Neuronal stem cell (in vitro differentiated cells): ENCODE measurements around the gene DGCR6L.
"Not testable (repeated sequence)": the region's sequence is repeated elsewhere in the genome, so short reads cannot be mapped to it uniquely, and the experiment has no call there.

ENCODE experiments used
- DNase-seq: peaks from one replicate; pipeline ENCODE4 v3.0.0-alpha.2; 2013; ENCODE audit warnings: low spot score
- H2AFZ ChIP-seq: one replicate; pipeline ENCODE4 v1.6.1; 2013; ENCODE audit warnings: mild to moderate bottlenecking, low read length, inconsistent platforms
- H2AK5ac ChIP-seq: 2 replicates; pipeline ENCODE4 v1.6.1; 2013; ENCODE audit warnings: low read depth, mild to moderate bottlenecking, inconsistent platforms, low read length, moderate library complexity, mixed read lengths
- H2BK120ac ChIP-seq: 2 replicates; pipeline ENCODE4 v1.6.1; 2013; ENCODE audit warnings: low read depth, mild to moderate bottlenecking, inconsistent platforms, low read length, moderate library complexity, mixed read lengths
- H2BK12ac ChIP-seq: one replicate; pipeline ENCODE4 v1.6.1; 2013; ENCODE audit warnings: low read length, inconsistent platforms
- H2BK15ac ChIP-seq: 2 replicates; pipeline ENCODE4 v1.6.1; 2013; ENCODE audit warnings: mild to moderate bottlenecking, low read length, inconsistent platforms, mixed read lengths
- H2BK5ac ChIP-seq: one replicate; pipeline ENCODE4 v1.6.1; 2013; ENCODE audit warnings: inconsistent platforms, mild to moderate bottlenecking, low read length, moderate library complexity
- H3K14ac ChIP-seq: one replicate; pipeline ENCODE4 v1.6.1; 2013; ENCODE audit warnings: low read length, inconsistent platforms
- H3K18ac ChIP-seq: 2 replicates; pipeline ENCODE4 v1.6.1; 2013; ENCODE audit warnings: low read length, inconsistent platforms
- H3K23ac ChIP-seq: 2 replicates; pipeline ENCODE4 v1.6.1; 2013; ENCODE audit warnings: low read depth, mild to moderate bottlenecking, mixed read lengths, low read length, inconsistent platforms; ENCODE audit not compliant: poor library complexity
- H3K27ac ChIP-seq: replicated peaks from 3 replicates; pipeline ENCODE4 v1.5.1; 2013; ENCODE audit warnings: low read length, inconsistent platforms
- H3K27me3 ChIP-seq, 3 experiments: 2 replicates each; pipeline ENCODE4 v1.6.1; 2013; ENCODE audit warnings: low read length in 3 of 3, mild to moderate bottlenecking in 2 of 3, inconsistent platforms in 1 of 3, low read depth in 1 of 3, mixed read lengths in 1 of 3, moderate library complexity in 1 of 3; ENCODE audit not compliant: control insufficient read depth in 3 of 3, insufficient read depth in 3 of 3
- H3K36me3 ChIP-seq, 2 donors: replicated peaks in 1 of 2; 2 replicates each; pipeline ENCODE4 v1.6.1; 2013; ENCODE audit warnings: low read length in 2 of 2; ENCODE audit not compliant: control insufficient read depth in 2 of 2, insufficient read depth in 2 of 2
- H3K4ac ChIP-seq: 2 replicates; pipeline ENCODE4 v1.6.1; 2013; ENCODE audit warnings: inconsistent platforms, mild to moderate bottlenecking, low read length, moderate library complexity
- H3K4me1 ChIP-seq, 2 donors: 1 replicate in 1 of 2; 2 replicates in 1 of 2; pipeline ENCODE4 v1.6.1; 2013; ENCODE audit warnings: low read length in 2 of 2, low read depth in 1 of 2; ENCODE audit not compliant: control insufficient read depth in 2 of 2, insufficient read depth in 1 of 2
- H3K4me2 ChIP-seq: one replicate; pipeline ENCODE4 v1.6.1; 2013; ENCODE audit warnings: mild to moderate bottlenecking, low read length, inconsistent platforms; ENCODE audit not compliant: insufficient read depth, poor library complexity, severe bottlenecking
- H3K4me3 ChIP-seq, 2 donors: 2 replicates each; pipeline ENCODE4 v1.5.1; 2013; ENCODE audit warnings: low read length in 2 of 2, mild to moderate bottlenecking in 2 of 2, inconsistent platforms in 1 of 2, moderate library complexity in 1 of 2
- H3K79me1 ChIP-seq: one replicate; pipeline ENCODE4 v1.6.1; 2013; ENCODE audit warnings: low read depth, mild to moderate bottlenecking, inconsistent platforms, low read length, moderate library complexity
- H3K9ac ChIP-seq: one replicate; pipeline ENCODE4 v1.6.1; 2013; ENCODE audit warnings: mild to moderate bottlenecking, low read depth, low read length, inconsistent platforms; ENCODE audit not compliant: poor library complexity
- H3K9me3 ChIP-seq, 2 donors: replicated peaks in 1 of 2; 2 replicates each; pipeline versions ENCODE3 to v1.6.1; 2013; ENCODE audit warnings: low read length in 2 of 2, mild to moderate bottlenecking in 2 of 2, inconsistent platforms in 1 of 2, low read depth in 1 of 2, mixed read lengths in 1 of 2, moderate library complexity in 1 of 2; ENCODE audit not compliant: control insufficient read depth in 2 of 2, insufficient read depth in 1 of 2
- H4K8ac ChIP-seq: one replicate; pipeline ENCODE4 v1.6.1; 2013; ENCODE audit warnings: low read depth, mild to moderate bottlenecking, inconsistent platforms, low read length, moderate library complexity
- H4K91ac ChIP-seq: one replicate; pipeline ENCODE4 v1.6.1; 2013; ENCODE audit warnings: low read length, low read depth, mild to moderate bottlenecking, inconsistent platforms; ENCODE audit not compliant: poor library complexity
- WGBS, 2 donors: extraction: QIAGEN DNeasy Blood & Tissue Kit; methylation state at CpG; one replicate each; pipeline ENCODE4 v1.1.7; 2013; ENCODE audit warnings: missing lambda C conversion rate in 2 of 2, mixed read lengths in 1 of 2; ENCODE audit not compliant: insufficient read length in 2 of 2, insufficient replicate concordance in 1 of 2; ENCODE audit errors: extremely low coverage in 2 of 2; 5-methylcytosine and 5-hydroxymethylcytosine counted together

DGCR6L gene

DNA sequence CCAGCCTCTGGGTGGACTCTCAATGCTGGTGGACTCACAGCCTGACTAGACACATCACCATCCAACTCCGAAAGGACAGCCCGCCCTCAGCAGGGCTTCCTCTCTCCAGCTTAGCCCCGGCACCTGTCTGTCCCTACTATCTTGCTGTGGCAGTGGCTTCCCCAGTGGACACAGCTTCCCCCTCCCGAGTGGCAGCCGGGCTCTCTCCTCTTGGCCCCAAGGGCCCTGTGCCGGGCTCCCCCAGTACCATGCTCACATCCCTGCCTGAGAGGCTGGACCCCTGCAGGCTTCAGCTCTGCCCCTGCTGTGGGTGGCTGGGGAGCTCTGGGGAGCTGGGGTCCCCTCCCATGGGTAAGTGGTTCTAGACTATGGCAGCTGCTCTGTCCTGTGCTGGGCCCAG is 9.1 kb downstream of the DGCR6L start:
- H3K9ac ChIP-seq, H2BK5ac ChIP-seq, H2BK120ac ChIP-seq, H3K36me3 ChIP-seq, H3K18ac ChIP-seq, H3K27me3 ChIP-seq, H4K8ac ChIP-seq, H3K23ac ChIP-seq, H3K4me3 ChIP-seq, H4K91ac ChIP-seq, H3K27ac ChIP-seq, H2AFZ ChIP-seq, H2BK15ac ChIP-seq, H2BK12ac ChIP-seq, H3K4me1 ChIP-seq, H3K4ac ChIP-seq, H2AK5ac ChIP-seq, H3K4me2 ChIP-seq, DNase-seq, H3K9me3 ChIP-seq, H3K14ac ChIP-seq, H3K79me1 ChIP-seq: not testable (repeated sequence)
- WGBS, 2 donors: no CpG with 5 or more reads among the region's 6 CpGs

DNA sequence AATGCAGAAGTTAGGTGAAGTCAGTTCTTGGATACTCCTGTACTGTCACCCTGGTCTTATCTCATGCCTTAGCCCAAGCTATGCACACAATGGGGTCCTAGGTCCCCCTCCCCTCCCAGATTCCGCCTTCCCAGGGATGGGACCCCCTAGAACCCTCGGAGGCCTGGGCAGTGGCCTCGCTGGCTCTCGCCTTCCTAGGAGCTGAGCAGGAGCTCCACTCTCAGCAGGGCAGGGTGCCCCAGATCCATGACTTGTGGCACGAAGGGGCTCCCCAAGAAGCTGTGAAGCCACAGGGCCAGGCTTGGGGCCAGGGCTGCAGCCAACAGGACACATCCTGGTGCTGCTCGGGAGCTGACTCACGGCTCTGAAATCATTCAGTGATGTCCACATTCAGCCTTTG is 9.7 kb downstream of the DGCR6L start:
- H3K4ac ChIP-seq, H2BK5ac ChIP-seq, H3K4me1 ChIP-seq, H3K18ac ChIP-seq, H3K4me2 ChIP-seq, H2AFZ ChIP-seq, H4K8ac ChIP-seq, H3K9ac ChIP-seq, H3K36me3 ChIP-seq, H3K9me3 ChIP-seq, H3K27me3 ChIP-seq, H3K27ac ChIP-seq, H2AK5ac ChIP-seq, H4K91ac ChIP-seq, DNase-seq, H3K4me3 ChIP-seq, H3K14ac ChIP-seq, H2BK15ac ChIP-seq, H2BK12ac ChIP-seq, H3K79me1 ChIP-seq, H2BK120ac ChIP-seq, H3K23ac ChIP-seq: not testable (repeated sequence)
- no CpG with 5 or more reads among the region's 7 CpGs for WGBS, 2 donors

- not testable (repeated sequence) for H3K4me3 ChIP-seq, H3K9ac ChIP-seq, H2BK15ac ChIP-seq, H3K18ac ChIP-seq, H3K27ac ChIP-seq, H3K36me3 ChIP-seq, H2AK5ac ChIP-seq, H2BK120ac ChIP-seq, H4K8ac ChIP-seq, H2BK5ac ChIP-seq, H3K23ac ChIP-seq, H3K4me1 ChIP-seq, H3K14ac ChIP-seq, DNase-seq, H3K4ac ChIP-seq, H2BK12ac ChIP-seq, H3K79me1 ChIP-seq, H3K27me3 ChIP-seq, H3K9me3 ChIP-seq, H3K4me2 ChIP-seq, H4K91ac ChIP-seq, H2AFZ ChIP-seq
- WGBS, 2 donors: no CpG with 5 or more reads among the region's 22 CpGs
These were observed 10.8 kb downstream of the DGCR6L start for GRCh38 chr22:20308806-20309650.

GRCh38 chr22:20307448-20308447 is 12.1 kb downstream of the DGCR6L start:
- H3K79me1 ChIP-seq, H2BK12ac ChIP-seq, H2AFZ ChIP-seq, H3K27ac ChIP-seq, H3K23ac ChIP-seq, H4K91ac ChIP-seq, H2AK5ac ChIP-seq, H3K9ac ChIP-seq, H3K4me3 ChIP-seq, H3K4me2 ChIP-seq, H3K18ac ChIP-seq, H3K27me3 ChIP-seq, H3K14ac ChIP-seq, H3K9me3 ChIP-seq, H2BK15ac ChIP-seq, H3K36me3 ChIP-seq, H3K4ac ChIP-seq, H3K4me1 ChIP-seq, H2BK5ac ChIP-seq, H2BK120ac ChIP-seq, H4K8ac ChIP-seq, DNase-seq: not testable (repeated sequence)
- WGBS, 2 donors: no CpG with 5 or more reads among the region's 14 CpGs
